ENCODE results near the gene RNF225. TPM values are rescaled to one million over a fixed set of nuclear protein-coding genes. Genes with fewer than 3 reads are reported as not detected.

The RNF225 gene
- total RNA-seq, 1 experiment from 2014 or later, result 1.8 TPM

DNA sequence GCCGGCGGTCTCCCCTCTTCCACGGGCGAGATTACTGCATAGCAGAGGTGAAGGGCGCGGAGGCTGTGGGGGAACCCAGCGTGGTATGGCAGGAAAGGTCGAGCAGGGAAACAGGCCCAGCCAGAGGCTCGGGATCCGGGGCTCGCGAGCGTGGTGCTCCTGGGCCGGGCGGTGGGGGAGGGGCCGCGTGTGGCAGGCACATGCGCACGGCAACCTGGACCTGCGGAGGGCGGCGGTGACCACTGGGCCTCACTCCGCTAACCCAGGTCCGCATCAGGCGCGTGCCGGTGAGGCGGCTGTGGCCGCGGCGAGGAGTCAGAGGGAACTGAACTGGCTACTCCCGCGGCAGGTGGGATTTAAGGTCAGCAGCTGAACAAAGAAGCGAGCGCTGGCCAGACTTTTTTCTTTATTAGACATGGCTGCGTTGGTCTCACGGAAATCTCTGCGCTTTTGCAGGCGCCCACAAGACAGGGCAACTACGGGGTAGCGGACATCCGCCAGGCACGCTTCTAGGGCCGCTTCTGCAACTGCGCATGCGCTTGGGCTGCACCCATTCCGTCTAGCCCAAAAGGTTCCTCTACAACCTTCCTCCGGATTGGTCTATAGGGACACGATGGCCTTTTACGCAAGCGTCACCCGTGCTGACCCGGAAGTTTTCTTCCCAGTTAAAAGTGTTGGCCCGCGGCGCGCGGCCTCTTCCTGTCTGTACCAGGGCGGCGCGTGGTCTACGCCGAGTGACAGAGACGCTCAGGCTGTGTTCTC, 8.7 kb upstream of the RNF225 start, which contains the start of gene RPS5 (continued):
- TF ChIP-seq KAT7 (CRISPR knock-in tag; IDR thresholded peaks at IDR 0.05; ENCODE audit: borderline replicate concordance), result no peak
- TF ChIP-seq, protein P1, sequence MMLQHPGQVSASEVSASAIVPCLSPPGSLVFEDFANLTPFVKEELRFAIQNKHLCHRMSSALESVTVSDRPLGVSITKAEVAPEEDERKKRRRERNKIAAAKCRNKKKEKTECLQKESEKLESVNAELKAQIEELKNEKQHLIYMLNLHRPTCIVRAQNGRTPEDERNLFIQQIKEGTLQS (CRISPR knock-in tag; conservative IDR thresholded peaks at IDR 0.05), result no peak
- TF ChIP-seq HMGA2 (CRISPR knock-in tag; IDR thresholded peaks at IDR 0.05), result no peak
- TF ChIP-seq, protein P2, sequence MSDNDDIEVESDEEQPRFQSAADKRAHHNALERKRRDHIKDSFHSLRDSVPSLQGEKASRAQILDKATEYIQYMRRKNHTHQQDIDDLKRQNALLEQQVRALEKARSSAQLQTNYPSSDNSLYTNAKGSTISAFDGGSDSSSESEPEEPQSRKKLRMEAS (CRISPR knock-in tag; IDR thresholded peaks at IDR 0.05), result peak; percentile 93
- peak; percentile 59; the same call in 1 of the 2 replicates for TF ChIP-seq RELA (CRISPR knock-in tag; IDR thresholded peaks at IDR 0.05; ENCODE audit: borderline replicate concordance)
- TF ChIP-seq, protein P3, sequence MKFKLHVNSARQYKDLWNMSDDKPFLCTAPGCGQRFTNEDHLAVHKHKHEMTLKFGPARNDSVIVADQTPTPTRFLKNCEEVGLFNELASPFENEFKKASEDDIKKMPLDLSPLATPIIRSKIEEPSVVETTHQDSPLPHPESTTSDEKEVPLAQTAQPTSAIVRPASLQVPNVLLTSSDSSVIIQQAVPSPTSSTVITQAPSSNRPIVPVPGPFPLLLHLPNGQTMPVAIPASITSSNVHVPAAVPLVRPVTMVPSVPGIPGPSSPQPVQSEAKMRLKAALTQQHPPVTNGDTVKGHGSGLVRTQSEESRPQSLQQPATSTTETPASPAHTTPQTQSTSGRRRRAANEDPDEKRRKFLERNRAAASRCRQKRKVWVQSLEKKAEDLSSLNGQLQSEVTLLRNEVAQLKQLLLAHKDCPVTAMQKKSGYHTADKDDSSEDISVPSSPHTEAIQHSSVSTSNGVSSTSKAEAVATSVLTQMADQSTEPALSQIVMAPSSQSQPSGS (CRISPR knock-in tag; IDR thresholded peaks at IDR 0.05; ENCODE audit: borderline replicate concordance, low read depth), result no peak
- TF ChIP-seq, protein P4, sequence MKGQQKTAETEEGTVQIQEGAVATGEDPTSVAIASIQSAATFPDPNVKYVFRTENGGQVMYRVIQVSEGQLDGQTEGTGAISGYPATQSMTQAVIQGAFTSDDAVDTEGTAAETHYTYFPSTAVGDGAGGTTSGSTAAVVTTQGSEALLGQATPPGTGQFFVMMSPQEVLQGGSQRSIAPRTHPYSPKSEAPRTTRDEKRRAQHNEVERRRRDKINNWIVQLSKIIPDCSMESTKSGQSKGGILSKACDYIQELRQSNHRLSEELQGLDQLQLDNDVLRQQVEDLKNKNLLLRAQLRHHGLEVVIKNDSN (CRISPR knock-in tag; IDR thresholded peaks at IDR 0.05), result peak; percentile 71; the same call in 1 of the 2 replicates
- TF ChIP-seq JAZF1 (CRISPR knock-in tag; IDR thresholded peaks at IDR 0.05), result no peak
- no peak for TF ChIP-seq ZNF317 (CRISPR knock-in tag; IDR thresholded peaks at IDR 0.05; ENCODE audit: borderline replicate concordance, low read depth)
- TF ChIP-seq ELF4 (CRISPR knock-in tag; IDR thresholded peaks at IDR 0.05; ENCODE audit: low read depth), result 0 out of 2 replicates have a peak, but pooled peaks have one; percentile 31
- TF ChIP-seq ZNF396 (CRISPR knock-in tag; IDR thresholded peaks at IDR 0.05; ENCODE audit: borderline replicate concordance), result no peak
- TF ChIP-seq TP53 (CRISPR knock-in tag; IDR thresholded peaks at IDR 0.05), result no peak
- peak; percentile 38 for TF ChIP-seq MYBL2 (CRISPR knock-in tag; IDR thresholded peaks at IDR 0.05)
- no peak for TF ChIP-seq RORB (CRISPR knock-in tag; IDR thresholded peaks at IDR 0.05)
- TF ChIP-seq, protein P5, sequence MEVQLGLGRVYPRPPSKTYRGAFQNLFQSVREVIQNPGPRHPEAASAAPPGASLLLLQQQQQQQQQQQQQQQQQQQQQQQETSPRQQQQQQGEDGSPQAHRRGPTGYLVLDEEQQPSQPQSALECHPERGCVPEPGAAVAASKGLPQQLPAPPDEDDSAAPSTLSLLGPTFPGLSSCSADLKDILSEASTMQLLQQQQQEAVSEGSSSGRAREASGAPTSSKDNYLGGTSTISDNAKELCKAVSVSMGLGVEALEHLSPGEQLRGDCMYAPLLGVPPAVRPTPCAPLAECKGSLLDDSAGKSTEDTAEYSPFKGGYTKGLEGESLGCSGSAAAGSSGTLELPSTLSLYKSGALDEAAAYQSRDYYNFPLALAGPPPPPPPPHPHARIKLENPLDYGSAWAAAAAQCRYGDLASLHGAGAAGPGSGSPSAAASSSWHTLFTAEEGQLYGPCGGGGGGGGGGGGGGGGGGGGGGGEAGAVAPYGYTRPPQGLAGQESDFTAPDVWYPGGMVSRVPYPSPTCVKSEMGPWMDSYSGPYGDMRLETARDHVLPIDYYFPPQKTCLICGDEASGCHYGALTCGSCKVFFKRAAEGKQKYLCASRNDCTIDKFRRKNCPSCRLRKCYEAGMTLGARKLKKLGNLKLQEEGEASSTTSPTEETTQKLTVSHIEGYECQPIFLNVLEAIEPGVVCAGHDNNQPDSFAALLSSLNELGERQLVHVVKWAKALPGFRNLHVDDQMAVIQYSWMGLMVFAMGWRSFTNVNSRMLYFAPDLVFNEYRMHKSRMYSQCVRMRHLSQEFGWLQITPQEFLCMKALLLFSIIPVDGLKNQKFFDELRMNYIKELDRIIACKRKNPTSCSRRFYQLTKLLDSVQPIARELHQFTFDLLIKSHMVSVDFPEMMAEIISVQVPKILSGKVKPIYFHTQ (CRISPR knock-in tag; IDR thresholded peaks at IDR 0.05), result no peak
- TF ChIP-seq, protein P6, sequence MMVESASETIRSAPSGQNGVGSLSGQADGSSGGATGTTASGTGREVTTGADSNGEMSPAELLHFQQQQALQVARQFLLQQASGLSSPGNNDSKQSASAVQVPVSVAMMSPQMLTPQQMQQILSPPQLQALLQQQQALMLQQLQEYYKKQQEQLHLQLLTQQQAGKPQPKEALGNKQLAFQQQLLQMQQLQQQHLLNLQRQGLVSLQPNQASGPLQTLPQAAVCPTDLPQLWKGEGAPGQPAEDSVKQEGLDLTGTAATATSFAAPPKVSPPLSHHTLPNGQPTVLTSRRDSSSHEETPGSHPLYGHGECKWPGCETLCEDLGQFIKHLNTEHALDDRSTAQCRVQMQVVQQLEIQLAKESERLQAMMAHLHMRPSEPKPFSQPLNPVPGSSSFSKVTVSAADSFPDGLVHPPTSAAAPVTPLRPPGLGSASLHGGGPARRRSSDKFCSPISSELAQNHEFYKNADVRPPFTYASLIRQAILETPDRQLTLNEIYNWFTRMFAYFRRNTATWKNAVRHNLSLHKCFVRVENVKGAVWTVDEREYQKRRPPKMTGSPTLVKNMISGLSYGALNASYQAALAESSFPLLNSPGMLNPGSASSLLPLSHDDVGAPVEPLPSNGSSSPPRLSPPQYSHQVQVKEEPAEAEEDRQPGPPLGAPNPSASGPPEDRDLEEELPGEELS (CRISPR knock-in tag; IDR thresholded peaks at IDR 0.05), result no peak
- TF ChIP-seq TCF7 (CRISPR knock-in tag; IDR thresholded peaks at IDR 0.05; ENCODE audit: low read depth), result 0 out of 2 replicates have a peak, but pooled peaks have one; percentile 15
- TF ChIP-seq NR1H2 (CRISPR knock-in tag; IDR thresholded peaks at IDR 0.05), result no peak
- no peak for TF ChIP-seq FOXJ3 (CRISPR knock-in tag; IDR thresholded peaks at IDR 0.05; ENCODE audit: borderline replicate concordance)
- TF ChIP-seq, protein P7, sequence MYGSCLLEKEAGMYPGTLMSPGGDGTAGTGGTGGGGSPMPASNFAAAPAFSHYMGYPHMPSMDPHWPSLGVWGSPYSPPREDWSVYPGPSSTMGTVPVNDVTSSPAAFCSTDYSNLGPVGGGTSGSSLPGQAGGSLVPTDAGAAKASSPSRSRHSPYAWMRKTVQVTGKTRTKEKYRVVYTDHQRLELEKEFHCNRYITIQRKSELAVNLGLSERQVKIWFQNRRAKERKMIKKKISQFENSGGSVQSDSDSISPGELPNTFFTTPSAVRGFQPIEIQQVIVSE (CRISPR knock-in tag; IDR thresholded peaks at IDR 0.05; ENCODE audit: borderline replicate concordance), result no peak
